Keratinocyte (primary cell): Measurements from ENCODE around the gene SPATA20. TPM values are rescaled to one million over a fixed set of nuclear protein-coding genes. Genes with fewer than 3 reads are reported as not detected.

Experiments
- DNase-seq: peaks from one replicate; pipeline ENCODE4 v3.0.0-alpha.2; 2011; ENCODE audit warnings: low read depth, missing footprints, low spot score
- FAIRE-seq: peaks from 2 replicates; lab custom pipeline; 2011; peaks lifted over from hg19 to GRCh38; lab: Jason Lieb, UNC
- H2AFZ ChIP-seq: 2 replicates; pipeline ENCODE4 v1.6.0; 2012; ENCODE audit warnings: low read length, control low read depth, inconsistent platforms; ENCODE audit not compliant: control insufficient read depth
- H3K27ac ChIP-seq: 2 replicates; pipeline ENCODE4 v1.5.1; 2011; ENCODE audit warnings: low read length; ENCODE audit not compliant: control insufficient read depth, insufficient read depth
- H3K27me3 ChIP-seq: 3 replicates; pipeline ENCODE4 v1.6.0; 2011; ENCODE audit warnings: low read length; ENCODE audit not compliant: control insufficient read depth, insufficient read depth; ENCODE audit errors: extremely low read depth
- H3K36me3 ChIP-seq, 2 experiments: 2 replicates in 1 of 2; 3 replicates in 1 of 2; pipeline ENCODE4 v1.5.1; 2011; ENCODE audit warnings: low read length in 2 of 2, mild to moderate bottlenecking in 1 of 2; ENCODE audit not compliant: control insufficient read depth in 2 of 2, insufficient read depth in 2 of 2; ENCODE audit errors: extremely low read depth in 1 of 2
- H3K4me1 ChIP-seq: 3 replicates; pipeline ENCODE4 v1.5.1; 2011; ENCODE audit warnings: low read length; ENCODE audit not compliant: control insufficient read depth, insufficient read depth; ENCODE audit errors: extremely low read depth
- H3K4me2 ChIP-seq: 3 replicates; pipeline ENCODE4 v1.6.0; 2011; ENCODE audit warnings: low read depth, low read length; ENCODE audit not compliant: control insufficient read depth, insufficient read depth; ENCODE audit errors: extremely low read depth
- H3K4me3 ChIP-seq, 3 experiments: fragments of 200-600 bp in 1 of 3; sonication (generic) in 1 of 3; 2 replicates in 2 of 3; 3 replicates in 1 of 3; pipeline ENCODE4 v1.5.1; 2011 to 2016; ENCODE audit warnings: low read length in 3 of 3, mild to moderate bottlenecking in 3 of 3, control low read depth in 2 of 3, inconsistent platforms in 1 of 3, low read depth in 1 of 3, mixed read lengths in 1 of 3, mixed run types in 1 of 3, moderate library complexity in 1 of 3; ENCODE audit not compliant: control insufficient read depth in 2 of 3, insufficient read depth in 2 of 3; ENCODE audit errors: extremely low read depth in 1 of 3
- H3K79me2 ChIP-seq: 2 replicates; pipeline ENCODE4 v1.6.0; 2012; ENCODE audit warnings: low read length; ENCODE audit not compliant: control insufficient read depth, insufficient read depth
- H3K9ac ChIP-seq: 3 replicates; pipeline ENCODE4 v1.6.0; 2011; ENCODE audit warnings: low read length; ENCODE audit not compliant: control insufficient read depth, insufficient read depth; ENCODE audit errors: extremely low read depth
- H3K9me1 ChIP-seq: 3 replicates; pipeline ENCODE4 v1.6.0; 2011; ENCODE audit warnings: low read length; ENCODE audit not compliant: control insufficient read depth, insufficient read depth; ENCODE audit errors: extremely low read depth
- H3K9me3 ChIP-seq: 2 replicates; pipeline ENCODE4 v1.5.1; 2012; ENCODE audit warnings: low read depth, low read length; ENCODE audit not compliant: control insufficient read depth
- H4K20me1 ChIP-seq: 3 replicates; pipeline ENCODE4 v1.6.0; 2011; ENCODE audit warnings: low read length; ENCODE audit not compliant: control insufficient read depth, insufficient read depth; ENCODE audit errors: extremely low read depth
- EZH2 ChIP-seq: IDR thresholded peaks from one replicate; pipeline ENCODE4 v1.6.1; 2012; ENCODE audit warnings: inconsistent platforms, mild to moderate bottlenecking, low read length, moderate library complexity
- dilution Hi-C: fragments of 300-500 bp; cut with MboI; formaldehyde crosslinking; loops from one replicate; pipeline ENCODE4 v1.7.0; 2020; ENCODE audit warnings: low sequenced_read_pairs; ENCODE audit not compliant: extremely low pct_ligation_motif_present
- polyA plus RNA-seq, 5 experiments: library from polyadenylated mRNA; depleted of rRNA in 3 of 5; stranded (reverse) in 3 of 5; stranded (forward) in 1 of 5; unstranded in 1 of 5; fragments of >200 nt; gene quantifications; 1 replicate in 1 of 5; 2 replicates in 3 of 5; 3 replicates in 1 of 5; pipeline versions ENCODE4 v1.2.1 to v1.2.3, GENCODE V29; 2011 to 2012; ENCODE audit warnings: missing spikeins in 2 of 5, low read depth in 1 of 5, low replicate concordance in 1 of 5
- TF ChIP-seq, protein P1 (sequence below), 3 experiments: IDR thresholded peaks in 1 of 3; conservative IDR thresholded peaks in 1 of 3; optimal IDR thresholded peaks in 1 of 3; 2 replicates in 2 of 3; 3 replicates in 1 of 3; pipeline versions ENCODE3 to v1.5.1; 2011; ENCODE audit warnings: low read length in 3 of 3, mild to moderate bottlenecking in 3 of 3, moderate library complexity in 2 of 3, control low read depth in 1 of 3, inconsistent platforms in 1 of 3; ENCODE audit not compliant: insufficient read depth in 2 of 3; ENCODE audit errors: extremely low read depth in 1 of 3

The SPATA20 gene
- polyA plus RNA-seq, 1 donor (not counting 4 experiments of a cell fraction or from before 2014, with no cell fraction given): 17.2 TPM

DNA sequence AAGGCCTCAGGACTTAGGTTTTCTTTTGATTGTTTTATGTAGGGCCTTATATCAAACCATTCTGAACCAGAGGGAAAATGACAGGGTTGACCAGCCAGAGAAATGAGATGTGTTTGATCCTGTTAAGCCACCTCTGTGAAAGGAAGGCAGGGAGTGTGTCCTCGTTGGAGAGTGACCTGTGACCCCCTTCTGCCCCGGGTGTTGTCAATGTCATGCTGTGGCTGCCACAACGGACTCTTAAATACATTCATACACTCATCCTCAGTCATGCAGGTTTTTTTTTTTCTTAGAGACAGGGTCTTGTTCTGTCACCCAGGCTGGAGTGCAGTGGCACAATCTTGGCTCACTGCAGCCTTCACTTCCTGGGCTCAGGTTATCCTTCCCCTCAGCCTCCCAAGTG is 32.6 kb upstream of the SPATA20 start:
- no peaks in the 10 kb centered on the region for H4K20me1 ChIP-seq
- H3K4me3 ChIP-seq: no peak overlapping the region
- H3K27me3 ChIP-seq: no peaks in the 10 kb centered on the region
- peaks cover 2% of the 10 kb centered on the region for H3K79me2 ChIP-seq
- H2AFZ ChIP-seq: no peak overlapping the region
- DNase-seq (no peak), FAIRE-seq (no peak)
- no peak for TF ChIP-seq EZH2
- TF ChIP-seq, protein P1, sequence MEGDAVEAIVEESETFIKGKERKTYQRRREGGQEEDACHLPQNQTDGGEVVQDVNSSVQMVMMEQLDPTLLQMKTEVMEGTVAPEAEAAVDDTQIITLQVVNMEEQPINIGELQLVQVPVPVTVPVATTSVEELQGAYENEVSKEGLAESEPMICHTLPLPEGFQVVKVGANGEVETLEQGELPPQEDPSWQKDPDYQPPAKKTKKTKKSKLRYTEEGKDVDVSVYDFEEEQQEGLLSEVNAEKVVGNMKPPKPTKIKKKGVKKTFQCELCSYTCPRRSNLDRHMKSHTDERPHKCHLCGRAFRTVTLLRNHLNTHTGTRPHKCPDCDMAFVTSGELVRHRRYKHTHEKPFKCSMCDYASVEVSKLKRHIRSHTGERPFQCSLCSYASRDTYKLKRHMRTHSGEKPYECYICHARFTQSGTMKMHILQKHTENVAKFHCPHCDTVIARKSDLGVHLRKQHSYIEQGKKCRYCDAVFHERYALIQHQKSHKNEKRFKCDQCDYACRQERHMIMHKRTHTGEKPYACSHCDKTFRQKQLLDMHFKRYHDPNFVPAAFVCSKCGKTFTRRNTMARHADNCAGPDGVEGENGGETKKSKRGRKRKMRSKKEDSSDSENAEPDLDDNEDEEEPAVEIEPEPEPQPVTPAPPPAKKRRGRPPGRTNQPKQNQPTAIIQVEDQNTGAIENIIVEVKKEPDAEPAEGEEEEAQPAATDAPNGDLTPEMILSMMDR (optimal IDR thresholded peaks at IDR 0.05 in 1 of 3, IDR thresholded peaks at IDR 0.05 in 1 of 3, conservative IDR thresholded peaks at IDR 0.05 in 1 of 3; ENCODE audit: extremely low read depth in 1 of 3, insufficient read depth in 2 of 3, low read length in 3 of 3): no peak
- H3K36me3 ChIP-seq: no peaks in the 10 kb centered on the region
- no peaks in the 10 kb centered on the region for H3K9me1 ChIP-seq
- dilution Hi-C loops: no loop called here
- H3K9ac ChIP-seq: no peak overlapping the region
- H3K4me2 ChIP-seq: no peak overlapping the region
- H3K4me1 ChIP-seq: peaks cover 61% of the 10 kb centered on the region
- H3K9me3 ChIP-seq: no peaks in the 10 kb centered on the region
- H3K27ac ChIP-seq: no peak overlapping the region

- Histone ChIP-seq H3K27ac (peak overlapping the region; percentile 10), H3K9me1 (no peaks in the 10 kb centered on the region), H3K79me2 (peaks cover 2% of the 10 kb centered on the region), H3K4me3 (no peak overlapping the region), H3K27me3 (no peaks in the 10 kb centered on the region), H4K20me1 (no peaks in the 10 kb centered on the region), H3K4me2 (peak overlapping the region; percentile 29), H3K36me3 (no peaks in the 10 kb centered on the region), H3K9me3 (no peaks in the 10 kb centered on the region), H3K4me1 (peaks cover 68% of the 10 kb centered on the region), H3K9ac (no peak overlapping the region), H2AFZ (peak overlapping the region; percentile 47)
- TF ChIP-seq, protein P1 (optimal IDR thresholded peaks at IDR 0.05 in 1 of 3, IDR thresholded peaks at IDR 0.05 in 1 of 3, conservative IDR thresholded peaks at IDR 0.05 in 1 of 3; ENCODE audit: extremely low read depth in 1 of 3, insufficient read depth in 2 of 3, low read length in 3 of 3): no peak
- no peak for TF ChIP-seq EZH2
- FAIRE-seq (peak; percentile 72), DNase-seq (no peak)
- dilution Hi-C loops: no loop called here
Observed at GRCh38 chr17:50514936-50515702, 31.9 kb upstream of the SPATA20 start.
